NCI-H2171 (cell line): ENCODE measurements around the gene BPNT1.
A peak's percentile ranks its signal among the peaks of the same experiment; 100 is the strongest.
"Not testable (repeated sequence)": the region's sequence is repeated elsewhere in the genome, so short reads cannot be mapped to it uniquely, and the experiment has no call there.

Experiments
- DNase-seq: peaks from one replicate; lab custom pipeline; 2025; lab: John Stamatoyannopoulos, UW

Gene BPNT1, protein sequence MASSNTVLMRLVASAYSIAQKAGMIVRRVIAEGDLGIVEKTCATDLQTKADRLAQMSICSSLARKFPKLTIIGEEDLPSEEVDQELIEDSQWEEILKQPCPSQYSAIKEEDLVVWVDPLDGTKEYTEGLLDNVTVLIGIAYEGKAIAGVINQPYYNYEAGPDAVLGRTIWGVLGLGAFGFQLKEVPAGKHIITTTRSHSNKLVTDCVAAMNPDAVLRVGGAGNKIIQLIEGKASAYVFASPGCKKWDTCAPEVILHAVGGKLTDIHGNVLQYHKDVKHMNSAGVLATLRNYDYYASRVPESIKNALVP

DNA sequence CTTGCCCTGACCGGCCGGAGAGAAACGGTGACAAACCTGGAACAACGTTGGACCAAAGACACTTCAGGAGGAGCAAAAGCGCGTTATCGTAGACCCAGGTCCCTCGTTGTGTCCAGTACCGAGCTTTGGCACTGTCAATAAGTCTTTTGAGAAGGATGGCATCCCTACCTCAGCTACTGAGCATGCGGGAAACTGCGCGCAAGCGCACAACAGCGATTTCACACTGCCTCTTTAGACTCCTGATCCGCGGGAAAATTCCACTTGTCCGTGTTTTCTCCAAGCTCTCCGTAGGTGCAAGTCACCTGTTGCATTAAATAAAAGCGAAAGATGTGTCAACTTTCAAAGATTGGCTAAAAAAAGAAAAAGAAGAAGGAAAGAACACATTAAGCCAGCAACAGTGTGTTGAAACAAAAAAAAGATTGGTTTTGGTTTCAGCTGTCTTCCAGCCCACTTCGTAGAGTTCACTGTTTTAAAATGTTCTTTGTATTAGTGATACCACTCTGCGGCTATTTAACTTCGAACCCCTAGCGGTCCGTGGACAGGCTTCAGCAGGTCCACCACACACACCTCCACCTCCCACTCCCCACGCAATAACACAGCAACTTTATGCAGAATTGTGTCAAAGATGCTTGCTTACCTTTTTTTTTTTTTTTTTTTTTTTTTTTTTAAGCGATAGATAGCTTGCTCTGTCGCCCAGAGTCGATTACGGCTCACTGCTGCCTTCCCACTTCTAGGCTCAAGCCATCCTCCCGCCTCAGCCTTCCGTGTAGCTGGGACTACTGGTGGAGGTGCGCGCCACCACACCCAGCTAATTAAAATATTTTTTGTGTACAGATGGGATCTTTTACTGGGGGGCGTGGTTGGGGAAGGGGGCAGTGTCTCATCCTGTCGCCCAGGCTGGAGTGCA is at the start of gene BPNT1:
Gene BPNT1, minus strand, starts transcription at position 139 of the 907 bp plus-strand sequence. CDS start 9,942 bp downstream, outside the sequence.
- peak; percentile 87 for DNase-seq

DNA sequence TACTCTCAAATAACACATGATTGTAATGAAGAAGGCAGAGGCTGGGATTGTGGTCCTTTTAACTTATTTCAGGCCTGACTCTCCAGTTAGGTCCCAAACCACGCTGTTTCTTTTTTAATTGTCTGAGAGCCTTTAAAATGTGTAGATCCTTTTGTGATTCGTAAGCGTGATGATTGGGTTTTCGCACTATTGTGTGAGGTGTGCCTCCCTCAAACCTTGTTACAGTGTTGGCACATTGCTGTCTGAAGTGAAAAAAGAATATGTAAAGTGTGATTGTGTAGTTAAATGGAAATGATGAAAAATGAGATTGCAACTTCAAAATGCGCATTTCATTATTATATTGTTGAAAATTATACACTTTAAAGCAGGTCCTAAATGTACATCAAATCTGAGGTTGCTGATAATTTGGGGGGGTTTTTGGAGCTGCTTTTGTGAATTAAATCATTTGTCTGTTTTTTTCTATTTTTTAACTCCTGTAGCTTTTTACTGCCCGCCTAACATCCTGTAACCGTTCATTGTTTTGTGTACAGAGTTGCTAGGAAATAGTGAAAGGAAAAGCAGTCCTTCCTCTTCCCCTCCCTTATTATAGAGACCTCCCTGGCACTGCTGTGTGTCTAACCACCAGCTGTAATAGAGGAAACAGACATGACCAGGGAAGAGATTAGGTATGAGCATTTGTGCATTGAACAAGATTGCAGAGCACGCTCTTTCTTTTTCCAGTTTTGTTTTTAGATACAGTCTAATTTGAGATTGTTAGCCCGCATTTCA is 47.6 kb upstream of the BPNT1 start:
- no peak for DNase-seq

DNA sequence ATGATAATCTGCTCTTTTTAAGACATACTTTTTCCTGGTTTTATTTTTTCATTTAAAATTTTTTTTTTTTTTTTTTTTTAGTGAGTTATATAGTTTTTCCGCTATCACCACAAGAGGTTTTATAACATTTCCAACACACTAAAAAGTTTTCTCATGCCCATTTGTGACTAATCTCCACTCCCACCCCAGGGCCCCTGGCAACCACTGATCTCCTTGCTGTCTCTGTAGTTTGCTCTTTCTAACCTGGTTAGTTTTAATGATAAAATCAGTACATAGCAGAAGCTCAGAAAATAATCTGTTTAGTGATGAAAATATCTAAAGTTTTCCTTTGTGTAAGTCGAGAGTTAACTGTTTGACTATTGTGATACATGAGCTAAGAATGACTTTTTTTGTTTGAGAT is 46.2 kb upstream of the BPNT1 start:
- DNase-seq, result no peak

DNA sequence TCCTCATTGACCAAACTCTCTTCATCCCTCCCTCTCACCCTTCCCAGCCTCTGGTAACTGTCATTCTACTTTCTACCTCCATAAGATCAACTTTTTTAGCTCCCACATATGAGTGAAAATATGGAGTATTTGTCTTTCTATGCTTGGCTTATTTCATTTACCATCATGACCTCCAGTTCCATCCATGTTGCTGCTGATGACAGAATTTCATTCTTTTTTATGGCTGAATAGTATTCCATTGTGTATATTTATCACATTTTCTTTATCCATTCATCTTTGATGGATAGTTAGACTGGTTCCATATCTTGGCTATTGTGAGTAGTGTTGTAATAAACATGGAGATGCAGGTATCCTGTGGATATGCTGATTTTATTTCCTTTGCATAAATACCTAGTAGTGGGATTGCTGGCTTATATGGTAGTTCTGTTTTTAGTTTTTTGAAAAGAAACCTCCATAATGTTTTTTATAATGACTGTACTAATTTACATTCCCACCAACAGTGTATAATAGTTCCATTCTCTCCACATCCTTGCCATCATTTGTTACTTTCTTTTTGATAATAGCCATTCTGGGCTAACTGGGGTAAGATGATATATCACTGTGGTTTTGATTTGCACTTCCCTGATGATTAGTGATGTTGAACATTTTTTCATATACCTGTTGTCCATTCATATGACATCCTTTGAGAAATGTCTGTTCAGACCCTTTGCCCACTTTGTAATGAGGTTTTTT is 40.1 kb upstream of the BPNT1 start:
- DNase-seq, result no peak

DNA sequence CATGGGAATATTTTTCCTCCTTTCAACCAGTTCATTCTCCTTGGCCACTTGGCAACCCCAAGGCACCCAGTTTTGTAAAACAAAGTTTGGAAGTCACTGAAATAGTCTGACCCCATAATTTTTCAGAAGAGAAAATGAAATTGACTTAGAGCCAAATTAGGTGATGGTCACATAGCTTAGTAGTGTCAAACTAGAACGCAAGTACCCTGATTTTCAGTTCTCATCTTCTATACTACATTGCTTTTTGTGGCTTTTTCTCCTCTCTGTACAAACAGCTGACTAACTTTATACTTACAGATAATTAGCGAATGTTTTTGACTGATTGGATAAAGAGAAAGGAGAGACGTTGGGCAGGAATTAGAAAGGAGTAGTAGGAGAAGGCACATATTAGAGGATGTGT is 37.5 kb upstream of the BPNT1 start:
- DNase-seq, result no peak

DNA sequence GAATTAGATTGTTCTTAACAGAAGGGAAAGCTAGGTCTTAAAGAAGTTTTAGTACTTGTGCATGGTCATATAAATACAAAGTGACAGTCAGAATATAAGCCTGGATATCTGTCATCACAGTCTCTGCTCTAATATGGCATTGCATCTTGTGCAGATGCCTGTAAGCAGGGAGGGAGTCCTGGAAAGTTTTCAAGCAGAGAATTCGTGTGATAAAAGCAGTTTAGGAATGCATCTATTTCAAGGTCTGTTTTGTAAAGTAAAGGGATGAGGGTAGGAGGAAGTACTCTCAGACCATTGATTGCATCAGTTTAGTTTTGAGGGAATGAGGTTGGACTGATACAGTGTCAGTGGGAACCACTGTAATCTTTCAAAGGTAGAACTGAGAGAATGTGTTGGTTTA is 35.0 kb upstream of the BPNT1 start:
- no peak for DNase-seq

DNA sequence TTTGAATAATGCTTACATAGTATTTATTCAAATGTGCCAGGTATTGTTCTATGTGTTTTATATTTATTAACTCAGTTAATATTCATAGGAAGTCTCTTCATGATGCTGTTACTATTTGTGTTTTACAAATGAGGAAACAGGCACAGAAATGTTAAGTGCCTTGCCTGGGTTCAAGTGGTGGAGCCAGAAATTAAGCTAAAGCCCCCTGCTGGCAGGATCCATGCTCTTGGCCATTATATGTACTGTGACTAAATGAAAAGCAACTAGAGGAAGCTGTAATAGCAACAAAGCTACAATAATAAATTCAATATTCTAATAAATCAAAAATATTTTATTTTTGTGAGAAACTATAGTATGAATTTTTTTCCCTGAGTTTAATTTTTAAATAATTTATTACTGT is 34.3 kb upstream of the BPNT1 start:
- no peak for DNase-seq

DNA sequence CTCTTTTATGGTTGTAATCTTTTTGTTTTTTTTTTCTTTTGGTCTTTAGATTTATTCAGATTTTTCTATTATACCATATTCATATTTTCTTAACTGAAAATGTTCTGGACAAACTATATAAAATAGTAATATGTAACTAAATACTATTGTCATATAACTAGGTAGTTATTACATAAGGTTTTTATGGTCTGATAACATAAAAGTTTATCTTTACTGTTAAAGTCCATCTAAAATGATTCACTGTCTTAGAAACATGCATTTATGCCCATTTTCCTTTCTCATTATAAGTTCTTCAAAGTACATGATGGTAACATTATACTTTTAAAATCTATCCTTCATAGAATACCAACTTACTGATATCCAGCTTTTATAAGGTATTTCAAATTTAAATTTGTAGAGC is 33.5 kb upstream of the BPNT1 start:
- DNase-seq, result no peak

DNA sequence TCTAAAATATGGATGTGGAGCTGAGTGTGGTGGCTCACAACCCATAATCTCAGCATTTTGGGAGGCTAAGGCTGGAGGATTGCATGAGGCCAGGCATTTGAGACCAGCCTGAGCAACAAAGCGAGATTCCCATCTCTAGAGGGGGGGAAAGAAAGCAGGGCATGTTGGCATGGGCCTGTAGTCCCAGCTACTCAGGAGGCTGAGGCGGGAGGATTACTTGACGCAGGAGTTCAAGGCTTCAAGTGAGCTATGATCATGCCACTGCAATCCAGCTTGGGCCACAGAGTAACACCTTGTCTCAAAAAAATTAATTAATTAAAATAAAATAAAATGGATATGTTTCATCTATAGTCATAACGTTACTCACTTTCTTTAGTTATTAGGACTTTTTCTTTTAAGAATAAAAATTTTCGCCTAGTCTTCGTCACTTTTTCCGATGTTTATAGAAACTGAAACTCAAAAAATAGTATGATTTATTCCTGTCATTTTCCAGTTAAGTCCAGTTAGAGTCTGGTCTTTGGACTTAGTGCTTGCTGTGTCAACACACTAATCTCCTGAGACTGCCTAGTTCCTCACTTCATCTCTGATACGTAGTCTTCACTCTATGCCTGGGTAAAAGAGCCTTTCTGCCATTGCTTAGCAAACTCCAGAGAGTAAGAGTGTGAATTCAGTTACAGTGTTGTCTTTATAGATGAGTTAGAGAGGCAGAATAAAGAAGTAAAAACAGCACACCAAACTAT is 32.4 kb upstream of the BPNT1 start:
- DNase-seq, result no peak

DNA sequence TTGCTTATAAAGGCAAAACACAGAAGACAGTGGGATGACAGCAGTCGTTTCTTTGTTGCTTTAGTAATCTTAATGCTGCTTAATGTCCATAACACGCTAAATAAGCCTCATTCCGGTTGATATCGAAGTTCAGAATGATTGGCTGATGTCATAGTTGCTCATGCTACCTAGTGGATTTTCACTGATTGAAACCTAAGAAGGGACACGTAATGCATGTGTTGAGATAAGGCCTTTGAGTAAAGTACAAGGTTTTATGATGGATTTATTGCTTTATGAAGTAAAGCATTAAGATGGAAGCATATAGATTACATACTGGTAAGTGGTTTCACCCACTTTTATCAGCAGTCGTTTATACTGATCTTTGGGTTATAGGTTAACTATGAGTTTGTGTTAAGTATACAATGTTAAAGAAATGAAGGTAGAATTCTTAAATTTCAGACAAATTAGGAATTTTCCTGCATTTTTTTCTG is 29.5 kb upstream of the BPNT1 start:
- no peak for DNase-seq

DNA sequence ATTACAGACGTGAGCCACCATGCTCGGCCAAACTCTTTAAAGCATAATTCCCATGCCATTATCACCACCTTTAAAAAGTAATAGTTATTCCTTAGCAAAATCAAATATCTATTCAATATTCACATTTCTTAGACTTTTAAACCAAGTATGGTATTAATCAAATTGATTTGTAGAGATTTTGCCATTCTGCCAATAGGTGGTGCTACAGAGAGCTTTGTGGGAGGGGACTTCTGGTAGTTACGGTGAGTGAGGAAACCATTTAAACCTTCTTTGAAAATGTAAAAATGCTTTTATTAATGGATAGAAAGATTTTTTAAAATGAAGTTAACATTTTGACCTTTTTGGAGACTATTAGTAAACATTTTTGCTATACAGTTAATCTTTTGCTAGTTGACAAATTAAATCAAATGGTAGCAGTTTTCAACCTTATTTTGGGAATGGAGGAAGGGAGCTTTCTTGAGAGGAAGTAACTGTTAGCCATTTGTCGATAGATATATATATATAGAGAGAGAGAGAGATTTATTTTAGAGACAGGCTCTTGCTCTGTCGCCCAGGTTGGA is 23.6 kb upstream of the BPNT1 start:
- no peak for DNase-seq

DNA sequence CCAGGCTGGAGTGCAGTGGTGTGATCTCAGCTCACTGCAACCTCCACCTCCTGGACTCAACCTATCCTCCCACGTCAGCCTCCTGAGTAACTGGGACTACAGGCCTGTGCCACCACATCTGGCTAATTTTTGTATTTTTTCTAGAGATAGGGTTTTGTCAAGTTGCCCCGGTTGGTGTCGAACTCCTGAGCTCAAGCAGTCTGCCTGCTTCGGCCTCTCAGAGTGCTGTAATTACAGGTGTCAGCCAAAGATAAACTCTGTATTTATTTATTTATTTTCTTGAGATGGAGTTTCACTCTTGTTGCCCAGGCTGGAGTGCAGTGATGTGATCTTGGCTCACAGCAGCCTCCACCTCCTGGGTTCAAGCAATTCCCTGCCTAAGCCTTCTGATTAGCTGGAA is 23.0 kb upstream of the BPNT1 start:
- DNase-seq, result not testable (repeated sequence)

DNA sequence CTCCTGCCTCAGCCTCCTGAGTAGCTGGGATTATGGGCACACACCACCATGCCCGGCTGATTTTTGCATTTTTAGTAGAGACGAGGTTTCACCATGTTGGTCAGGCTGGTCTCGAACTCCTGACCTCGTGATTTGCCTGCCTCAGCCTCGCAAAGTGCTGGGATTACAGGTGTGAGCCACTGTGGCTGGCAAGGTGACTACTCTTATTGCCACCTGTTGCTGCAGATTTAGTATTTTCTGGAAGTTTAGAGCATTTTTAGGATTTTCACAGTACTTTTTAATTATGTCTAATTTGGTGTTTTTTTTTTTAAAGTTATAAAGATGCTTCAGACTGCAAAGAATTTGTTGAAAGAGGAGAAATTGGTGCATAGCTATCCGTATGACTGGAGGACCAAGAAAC is 20.9 kb upstream of the BPNT1 start:
- DNase-seq, result not testable (repeated sequence)

DNA sequence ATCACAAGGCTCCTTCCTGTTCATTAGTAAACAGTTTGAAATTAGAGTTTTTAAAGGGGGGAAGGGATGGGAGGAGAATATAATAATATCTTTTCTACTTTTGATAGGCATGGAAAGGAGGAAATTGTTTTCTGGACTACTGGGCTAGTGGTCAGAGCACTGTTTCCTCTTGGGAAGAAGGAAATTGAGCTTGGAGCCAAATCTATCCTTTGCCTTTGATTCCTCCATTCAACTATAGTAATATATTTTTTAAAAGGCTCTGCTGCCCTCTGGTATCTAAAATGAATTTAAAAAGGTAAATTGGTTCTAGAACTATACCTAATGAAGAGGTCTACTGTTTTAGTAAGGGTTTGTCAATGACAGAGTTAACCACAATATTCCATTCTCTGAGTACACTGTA is 10.2 kb upstream of the BPNT1 start:
- DNase-seq, result no peak

DNA sequence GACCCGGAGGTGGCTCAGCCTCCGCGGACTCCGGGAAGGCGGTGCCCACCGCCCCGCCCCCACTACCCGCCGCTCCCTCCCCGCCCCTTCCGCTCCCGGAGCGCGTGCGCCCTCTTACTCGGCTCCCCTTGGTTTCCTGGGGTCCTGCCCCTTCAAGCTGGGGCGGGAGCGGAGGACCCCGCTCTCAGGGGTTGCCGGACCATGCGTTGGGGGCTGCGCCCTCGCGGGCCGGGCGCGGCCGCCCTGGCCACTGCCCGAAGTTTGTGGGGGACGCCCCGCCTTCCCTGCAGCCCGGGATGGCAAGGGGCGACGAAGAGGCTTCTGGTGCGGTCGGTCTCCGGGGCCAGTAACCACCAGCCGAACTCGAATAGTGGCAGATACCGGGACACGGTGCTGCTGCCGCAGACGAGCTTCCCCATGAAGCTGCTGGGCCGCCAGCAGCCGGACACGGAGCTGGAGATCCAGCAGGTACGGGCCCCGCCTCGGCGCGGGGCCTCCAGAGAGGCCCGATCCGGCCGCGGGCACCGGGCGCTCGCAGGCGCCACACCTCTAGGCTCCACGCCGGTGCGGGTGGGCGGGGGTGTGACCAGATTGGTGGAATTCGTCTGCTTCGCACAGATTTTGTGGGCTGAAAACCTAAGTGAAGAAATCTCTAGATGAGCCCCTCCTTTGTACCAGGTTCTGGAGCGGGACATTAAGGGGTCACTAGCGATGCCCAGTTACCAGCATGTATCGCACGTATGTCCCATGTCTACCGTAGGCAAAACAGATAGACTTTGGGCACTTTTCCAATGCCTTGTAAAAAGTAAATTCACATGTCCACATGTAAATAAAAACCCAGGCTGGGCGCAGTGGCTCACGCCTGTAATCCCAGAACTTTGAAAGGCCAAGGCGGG is 4.7 kb upstream of the BPNT1 start, which contains the start of gene IARS2:
Gene IARS2, plus strand, starts transcription at position 117 of the 896 bp plus-strand sequence. Its CDS starts 85 bp downstream, at position 202.
- peak; percentile 87 for DNase-seq

DNA sequence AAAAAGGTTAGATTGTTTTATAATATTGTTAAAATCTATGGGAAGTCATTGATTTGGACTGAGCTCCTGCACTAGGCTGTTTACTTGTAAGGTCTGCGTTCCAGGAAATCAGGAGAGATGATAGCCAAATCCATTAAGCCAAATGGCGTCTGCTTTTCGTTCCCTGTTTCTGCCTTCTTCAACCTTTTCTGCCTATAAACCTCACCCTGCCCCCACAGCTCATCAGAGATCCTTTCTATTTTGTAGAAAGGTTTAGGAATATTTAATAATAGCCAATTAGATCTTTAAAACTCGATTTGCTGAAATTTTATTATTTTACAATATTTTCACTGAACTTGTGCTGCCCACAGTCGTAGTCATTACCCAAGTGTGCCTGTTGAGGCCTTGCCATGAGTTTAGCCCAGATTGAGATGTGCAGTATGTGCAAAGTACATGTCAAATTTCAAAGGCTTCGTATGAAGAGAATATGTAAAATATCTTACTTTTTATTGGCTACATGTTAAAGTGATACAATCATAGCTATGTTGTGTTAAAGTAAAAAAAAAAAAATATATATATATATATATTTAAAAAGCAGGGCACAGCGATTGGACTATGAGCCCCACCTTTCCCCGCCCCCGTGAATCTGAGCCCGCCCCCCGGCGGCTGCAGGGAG is 3.9 kb upstream of the BPNT1 start:
- DNase-seq, result no peak

DNA sequence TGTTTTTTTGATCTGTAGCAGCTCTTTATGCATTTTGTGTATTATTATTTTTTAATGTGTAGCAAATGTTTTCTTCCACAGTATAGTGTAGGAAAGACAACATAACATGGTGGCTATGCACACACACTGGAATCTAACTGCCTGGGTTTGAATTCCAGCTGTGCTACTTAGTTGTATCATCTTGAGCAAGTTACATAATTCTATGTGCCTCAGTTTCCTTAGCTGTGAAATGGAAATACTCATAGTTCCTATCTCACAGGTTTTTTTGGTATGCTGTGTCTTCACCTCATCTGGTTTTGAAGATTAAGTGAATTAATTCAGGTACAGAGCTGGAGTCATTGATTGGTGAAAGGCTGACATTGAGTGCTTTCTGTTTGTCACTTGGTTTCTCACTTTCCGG is 3.1 kb upstream of the BPNT1 start:
- no peak for DNase-seq

DNA sequence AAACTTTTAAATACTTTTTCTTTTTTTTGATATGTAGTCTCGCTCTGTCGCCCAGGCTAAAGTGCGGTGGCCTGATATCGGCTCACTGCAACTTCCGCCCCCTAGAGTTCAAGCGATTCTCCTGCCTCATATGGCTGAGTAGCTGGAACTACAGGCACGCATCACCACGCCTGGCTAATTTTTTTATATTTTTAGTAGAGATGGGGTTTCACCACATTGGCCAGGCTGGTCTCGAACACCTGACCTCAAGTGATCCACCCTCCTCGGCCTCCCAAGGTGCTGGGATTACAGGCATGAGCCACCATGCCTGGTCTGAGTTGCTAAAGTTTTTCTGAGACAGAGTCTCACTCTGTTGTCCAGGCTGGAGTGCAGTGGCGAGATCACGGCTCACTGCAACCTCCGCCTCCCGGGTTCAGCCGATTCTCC is 3.3 kb downstream of the BPNT1 start:
- not testable (repeated sequence) for DNase-seq

DNA sequence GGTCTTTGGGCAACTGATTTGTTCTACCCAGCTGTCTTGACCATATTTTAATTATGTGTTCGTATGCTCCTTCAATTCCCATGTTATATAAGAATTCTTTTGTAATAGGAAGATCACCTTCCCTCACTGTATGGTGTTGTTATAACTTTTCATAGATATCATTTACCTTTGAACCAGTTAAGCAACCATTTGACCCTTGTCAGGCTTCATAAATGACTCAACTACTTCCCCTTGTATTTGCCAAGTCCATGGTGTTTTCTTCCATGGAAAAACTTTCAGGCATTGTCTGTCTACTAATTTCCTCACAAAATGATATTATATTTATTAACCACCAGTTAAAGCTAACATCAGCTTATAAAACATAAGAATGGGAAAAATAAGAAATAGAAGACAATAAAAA is 5.1 kb downstream of the BPNT1 start:
- no peak for DNase-seq
